ENCODE results near the gene EMILIN2. TPM values are rescaled to one million over a fixed set of nuclear protein-coding genes. Genes with fewer than 3 reads are reported as not detected.
A peak's percentile ranks its signal among the peaks of the same experiment; 100 is the strongest.
"Not testable (repeated sequence)": the region's sequence is repeated elsewhere in the genome, so short reads cannot be mapped to it uniquely, and the experiment has no call there.

EMILIN2 gene
- total and polyA plus RNA-seq, 4 donors = 13.5 to 63.2 (median 36.0) TPM

DNA sequence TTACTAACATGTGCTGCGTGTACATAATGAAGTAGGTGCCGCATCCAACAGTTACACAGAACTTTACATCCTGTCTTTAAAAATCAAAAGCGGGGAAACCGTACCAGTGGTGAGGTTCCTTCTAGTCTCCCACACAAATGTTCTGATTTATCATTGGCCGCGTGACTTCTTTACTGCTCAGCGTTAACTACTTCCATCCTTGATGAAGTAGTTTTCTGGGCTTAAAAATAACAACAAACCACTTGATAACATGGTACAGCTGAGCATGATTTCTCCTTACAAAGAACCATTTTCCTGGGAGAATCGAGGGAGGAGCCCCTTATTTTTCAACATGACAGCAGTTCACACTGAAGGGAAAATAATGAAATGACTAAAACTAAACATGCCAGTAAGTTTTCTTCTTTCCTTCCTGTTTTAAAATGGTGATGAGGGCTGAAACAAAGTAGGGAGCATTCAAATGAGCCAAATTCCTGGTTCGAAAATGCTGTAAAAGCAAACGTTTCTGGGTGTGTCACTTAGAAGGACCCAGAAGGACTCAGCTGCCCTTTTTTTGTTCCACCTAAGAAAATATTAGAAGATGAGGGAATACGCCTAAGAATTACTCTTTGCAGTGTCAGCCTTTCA lies 9.9 kb downstream of the EMILIN2 start:
- H3K36me3 ChIP-seq (ENCODE audit: control insufficient read depth in 4 of 4, insufficient read depth in 4 of 4, low read length in 4 of 4) = no peaks in the 10 kb centered on the region
- no peak for DNase-seq
- peaks cover 0 to 16% (median 6%) of the 10 kb centered on the region in 5 donors for H3K4me1 ChIP-seq (ENCODE audit: control insufficient read depth in 5 of 5, insufficient read depth in 5 of 5, low read length in 5 of 5)
- H3K27ac ChIP-seq (ENCODE audit: low read depth in 1 of 2, low read length in 1 of 2) = peak overlapping the region in 1 of 2 donors; percentile 43
- WGBS, 2 donors = 24 to 42% methylated on average over 11 of the region's 11 CpGs
- peak overlapping the region in 1 of 2 donors; percentile 15 for H3K9ac ChIP-seq (ENCODE audit: insufficient read depth in 1 of 2, low read length in 2 of 2)
- TF ChIP-seq, protein P1, sequence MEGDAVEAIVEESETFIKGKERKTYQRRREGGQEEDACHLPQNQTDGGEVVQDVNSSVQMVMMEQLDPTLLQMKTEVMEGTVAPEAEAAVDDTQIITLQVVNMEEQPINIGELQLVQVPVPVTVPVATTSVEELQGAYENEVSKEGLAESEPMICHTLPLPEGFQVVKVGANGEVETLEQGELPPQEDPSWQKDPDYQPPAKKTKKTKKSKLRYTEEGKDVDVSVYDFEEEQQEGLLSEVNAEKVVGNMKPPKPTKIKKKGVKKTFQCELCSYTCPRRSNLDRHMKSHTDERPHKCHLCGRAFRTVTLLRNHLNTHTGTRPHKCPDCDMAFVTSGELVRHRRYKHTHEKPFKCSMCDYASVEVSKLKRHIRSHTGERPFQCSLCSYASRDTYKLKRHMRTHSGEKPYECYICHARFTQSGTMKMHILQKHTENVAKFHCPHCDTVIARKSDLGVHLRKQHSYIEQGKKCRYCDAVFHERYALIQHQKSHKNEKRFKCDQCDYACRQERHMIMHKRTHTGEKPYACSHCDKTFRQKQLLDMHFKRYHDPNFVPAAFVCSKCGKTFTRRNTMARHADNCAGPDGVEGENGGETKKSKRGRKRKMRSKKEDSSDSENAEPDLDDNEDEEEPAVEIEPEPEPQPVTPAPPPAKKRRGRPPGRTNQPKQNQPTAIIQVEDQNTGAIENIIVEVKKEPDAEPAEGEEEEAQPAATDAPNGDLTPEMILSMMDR (IDR thresholded peaks at IDR 0.05; ENCODE audit: control extremely low read depth, extremely low read depth) = no peak
- H3K9me3 ChIP-seq (ENCODE audit: control insufficient read depth in 4 of 4, insufficient read depth in 3 of 4, low read length in 3 of 4) = no peaks in the 10 kb centered on the region
- peaks cover 0 to under 1% (median 0%) of the 10 kb centered on the region in 3 donors for H3K27me3 ChIP-seq (ENCODE audit: control insufficient read depth in 3 of 3, insufficient read depth in 3 of 3, low read length in 2 of 3)
- no peak overlapping the region for H3K4me3 ChIP-seq
- no peak for ATAC-seq (ENCODE audit: insufficient read depth, low FRiP score)

DNA sequence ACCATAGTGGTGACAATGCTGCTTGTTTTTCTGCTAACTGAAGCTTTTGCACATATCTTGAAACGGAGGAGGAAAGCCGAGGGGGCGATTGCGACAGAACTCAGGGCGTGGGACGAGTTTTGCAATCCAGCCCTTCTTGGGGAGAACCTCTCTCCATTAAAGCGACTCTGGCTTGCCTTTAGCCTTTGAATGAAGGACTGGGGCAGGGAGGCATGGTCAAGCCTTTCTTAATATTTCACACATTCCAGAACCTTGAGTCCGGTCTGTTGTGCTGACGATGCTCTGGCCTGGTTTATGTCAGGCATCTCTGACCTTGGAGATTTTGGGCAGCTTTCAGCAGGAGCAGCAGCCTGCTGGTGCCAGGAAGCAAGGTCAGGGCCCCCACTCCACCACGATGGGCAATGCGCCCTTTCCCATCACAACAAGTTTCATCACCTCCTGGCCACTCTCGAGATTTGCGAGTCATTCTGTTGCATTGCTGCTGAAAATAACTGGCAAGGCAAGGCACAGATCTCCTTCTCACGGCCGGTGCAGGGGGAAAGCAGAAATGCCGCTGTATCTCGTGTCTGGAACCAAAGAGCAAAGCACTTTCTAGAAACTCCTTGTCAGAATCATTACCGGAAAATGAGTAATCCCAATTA lies 10.8 kb downstream of the EMILIN2 start:
- peak overlapping the region in 1 of 2 donors; percentile 20 for H3K9ac ChIP-seq (ENCODE audit: insufficient read depth in 1 of 2, low read length in 2 of 2)
- TF ChIP-seq, protein P1 (IDR thresholded peaks at IDR 0.05; ENCODE audit: control extremely low read depth, extremely low read depth) = no peak
- H3K27ac ChIP-seq (ENCODE audit: low read depth in 1 of 2, low read length in 1 of 2) = peak overlapping the region; percentile 73 to 85
- H3K36me3 ChIP-seq (ENCODE audit: control insufficient read depth in 4 of 4, insufficient read depth in 4 of 4, low read length in 4 of 4) = no peaks in the 10 kb centered on the region
- H3K27me3 ChIP-seq (ENCODE audit: control insufficient read depth in 3 of 3, insufficient read depth in 3 of 3, low read length in 2 of 3) = no peaks in the 10 kb centered on the region
- 30 to 42% methylated on average over 18 of the region's 18 CpGs for WGBS, 2 donors
- peak; percentile 46 to 76 (median 60) for DNase-seq
- no peak overlapping the region for H3K4me3 ChIP-seq
- ATAC-seq (ENCODE audit: insufficient read depth, low FRiP score) = peak; percentile 75
- no peaks in the 10 kb centered on the region for H3K9me3 ChIP-seq (ENCODE audit: control insufficient read depth in 4 of 4, insufficient read depth in 3 of 4, low read length in 3 of 4)
- peaks cover 0 to 16% (median 6%) of the 10 kb centered on the region in 5 donors for H3K4me1 ChIP-seq (ENCODE audit: control insufficient read depth in 5 of 5, insufficient read depth in 5 of 5, low read length in 5 of 5)

DNA sequence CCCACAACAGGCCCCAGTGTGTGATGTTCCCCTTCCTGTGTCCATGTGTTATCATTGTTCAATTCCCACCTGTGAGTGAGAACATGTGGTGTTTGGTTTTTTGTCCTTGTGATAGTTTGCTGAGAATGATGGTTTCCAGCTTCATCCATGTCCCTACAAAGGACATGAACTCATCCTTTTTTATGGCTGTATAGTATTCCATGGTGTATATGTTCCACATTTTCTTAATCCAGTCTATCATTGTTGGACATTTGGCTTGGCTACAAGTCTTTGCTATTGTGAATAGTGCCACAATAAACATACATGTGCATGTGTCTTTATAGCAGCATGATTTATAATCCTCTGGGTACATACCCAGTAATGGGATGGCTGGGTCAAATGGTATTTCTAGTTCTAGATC lies 13.6 kb downstream of the EMILIN2 start:
- not testable (repeated sequence) for H3K27ac ChIP-seq (ENCODE audit: low read depth in 1 of 2, low read length in 1 of 2); H3K9me3 ChIP-seq (ENCODE audit: control insufficient read depth in 4 of 4, insufficient read depth in 3 of 4, low read length in 3 of 4); ATAC-seq (ENCODE audit: insufficient read depth, low FRiP score); H3K4me3 ChIP-seq; DNase-seq; H3K27me3 ChIP-seq (ENCODE audit: control insufficient read depth in 3 of 3, insufficient read depth in 3 of 3, low read length in 2 of 3); H3K9ac ChIP-seq (ENCODE audit: insufficient read depth in 1 of 2, low read length in 2 of 2); H3K36me3 ChIP-seq (ENCODE audit: control insufficient read depth in 4 of 4, insufficient read depth in 4 of 4, low read length in 4 of 4)
- H3K4me1 ChIP-seq (ENCODE audit: control insufficient read depth in 5 of 5, insufficient read depth in 5 of 5, low read length in 5 of 5) = peaks cover 0 to 13% (median 6%) of the 10 kb centered on the region in 5 donors

DNA sequence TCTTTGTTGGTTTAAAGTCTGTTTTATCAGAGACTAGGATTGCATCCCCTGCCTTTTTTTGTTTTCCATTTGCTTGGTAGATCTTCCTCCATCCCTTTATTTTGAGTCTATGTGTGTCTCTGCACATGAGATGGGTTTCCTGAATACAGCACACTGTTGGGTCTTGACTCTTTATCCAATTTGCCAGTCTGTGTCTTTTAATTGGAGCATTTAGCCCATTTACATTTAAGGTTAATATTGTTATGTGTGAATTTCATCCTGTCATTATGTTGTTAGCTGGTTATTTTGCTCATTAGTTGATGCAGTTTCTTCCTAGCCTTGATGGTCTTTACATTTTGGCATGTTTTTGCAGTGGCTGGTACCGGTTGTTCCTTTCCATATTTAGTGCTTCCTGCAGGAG lies 17.2 kb downstream of the EMILIN2 start:
- not testable (repeated sequence) for H3K36me3 ChIP-seq (ENCODE audit: control insufficient read depth in 4 of 4, insufficient read depth in 4 of 4, low read length in 4 of 4); H3K4me1 ChIP-seq (ENCODE audit: control insufficient read depth in 5 of 5, insufficient read depth in 5 of 5, low read length in 5 of 5); DNase-seq; H3K27ac ChIP-seq (ENCODE audit: low read depth in 1 of 2, low read length in 1 of 2); H3K9me3 ChIP-seq (ENCODE audit: control insufficient read depth in 4 of 4, insufficient read depth in 3 of 4, low read length in 3 of 4); ATAC-seq (ENCODE audit: insufficient read depth, low FRiP score); H3K4me3 ChIP-seq; H3K9ac ChIP-seq (ENCODE audit: insufficient read depth in 1 of 2, low read length in 2 of 2); H3K27me3 ChIP-seq (ENCODE audit: control insufficient read depth in 3 of 3, insufficient read depth in 3 of 3, low read length in 2 of 3)
- WGBS, 2 donors = 85 to 86% methylated on average over 1 of the region's 1 CpG

DNA sequence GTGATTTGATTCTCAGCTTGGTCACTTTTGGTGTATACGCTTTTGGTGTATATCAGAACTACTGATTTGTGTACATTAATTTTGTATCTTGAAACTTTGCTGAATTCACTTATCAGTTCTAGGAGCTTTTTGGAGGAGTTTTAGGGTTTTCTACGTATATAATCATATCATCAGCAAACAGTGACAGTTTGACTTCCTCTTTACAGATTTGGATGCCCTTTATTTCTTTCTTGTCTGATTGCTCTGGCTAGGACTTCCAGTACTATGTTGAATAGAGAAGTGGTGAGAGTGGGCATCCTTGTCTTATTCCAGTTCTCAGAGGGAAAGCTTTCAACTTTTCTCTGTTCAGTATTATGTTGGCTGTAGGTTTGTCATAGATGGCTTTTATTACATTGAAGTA lies 19.7 kb downstream of the EMILIN2 start:
- not testable (repeated sequence) for H3K9ac ChIP-seq (ENCODE audit: insufficient read depth in 1 of 2, low read length in 2 of 2); H3K27ac ChIP-seq (ENCODE audit: low read depth in 1 of 2, low read length in 1 of 2); H3K27me3 ChIP-seq (ENCODE audit: control insufficient read depth in 3 of 3, insufficient read depth in 3 of 3, low read length in 2 of 3); H3K4me3 ChIP-seq; H3K36me3 ChIP-seq (ENCODE audit: control insufficient read depth in 4 of 4, insufficient read depth in 4 of 4, low read length in 4 of 4); DNase-seq; H3K9me3 ChIP-seq (ENCODE audit: control insufficient read depth in 4 of 4, insufficient read depth in 3 of 4, low read length in 3 of 4); H3K4me1 ChIP-seq (ENCODE audit: control insufficient read depth in 5 of 5, insufficient read depth in 5 of 5, low read length in 5 of 5); ATAC-seq (ENCODE audit: insufficient read depth, low FRiP score)
- WGBS, 2 donors = 24 to 50% methylated on average over 2 of the region's 2 CpGs

All from lung (tissue), 12 donors.